ENCODE measurements around the gene SLC25A42. TPM values are rescaled to one million over a fixed set of nuclear protein-coding genes. Genes with fewer than 3 reads are reported as not detected.

The SLC25A42 gene
- total RNA-seq, 1 experiment from 2014 or later: 3.5 TPM

- H3K4me3 ChIP-seq (ENCODE audit: low read depth, low read length, poor library complexity, severe bottlenecking): no peak overlapping the region
- ChIA-PET POLR2A (ENCODE audit: low non-redundant PET) (no interaction called here), CTCF (interaction anchor here (0.6 kb wide), 1 partner anchor 1096 kb away, joined by 7 read pairs; no protein-coding TSS in a partner anchor)
- H3K27ac ChIP-seq (ENCODE audit: low read depth, low read length, poor library complexity, severe bottlenecking): no peak overlapping the region
- BruUV-seq (replicated peaks): no TSS peak
- no peaks in the 10 kb centered on the region for H3K27me3 ChIP-seq (replicated peaks; ENCODE audit: insufficient read depth, low read depth, low read length, poor library complexity)
- no peak for DNase-seq (ENCODE audit: low spot score)
- no peaks in the 10 kb centered on the region for H3K9me3 ChIP-seq (ENCODE audit: low read depth, low read length, poor library complexity, severe bottlenecking)
- intact Hi-C loops (cut with micrococcal nuclease; ENCODE audit: unreplicated experiment): no loop called here
- no peak for TF ChIP-seq CTCF (conservative IDR thresholded peaks at IDR 0.05; ENCODE audit: low read depth, low read length)
- TF ChIP-seq EZH2 (IDR thresholded peaks at IDR 0.05; ENCODE audit: borderline replicate concordance, low read depth, low read length, poor library complexity, severe bottlenecking): no peak
- no peaks in the 10 kb centered on the region for H3K36me3 ChIP-seq (ENCODE audit: insufficient read depth, low read length, poor library complexity, severe bottlenecking)
- H3K4me1 ChIP-seq (ENCODE audit: insufficient read depth, low read length, poor library complexity, severe bottlenecking): no peaks in the 10 kb centered on the region
These were observed 76.7 kb downstream of the SLC25A42 start for GRCh38 chr19:19140476-19140875.

- H3K27ac ChIP-seq (ENCODE audit: low read depth, low read length, poor library complexity, severe bottlenecking): no peak overlapping the region
- H3K4me1 ChIP-seq (ENCODE audit: insufficient read depth, low read length, poor library complexity, severe bottlenecking): no peaks in the 10 kb centered on the region
- intact Hi-C loops (cut with micrococcal nuclease; ENCODE audit: unreplicated experiment): no loop called here
- CTCF ChIA-PET: no interaction called here
- TF ChIP-seq EZH2 (IDR thresholded peaks at IDR 0.05; ENCODE audit: borderline replicate concordance, low read depth, low read length, poor library complexity, severe bottlenecking) (no peak), CTCF (conservative IDR thresholded peaks at IDR 0.05; ENCODE audit: low read depth, low read length) (no peak)
- POLR2A ChIA-PET (ENCODE audit: low non-redundant PET): no interaction called here
- H3K4me3 ChIP-seq (ENCODE audit: low read depth, low read length, poor library complexity, severe bottlenecking): no peak overlapping the region
- no peak for DNase-seq (ENCODE audit: low spot score)
- no peaks in the 10 kb centered on the region for H3K27me3 ChIP-seq (replicated peaks; ENCODE audit: insufficient read depth, low read depth, low read length, poor library complexity)
- no peaks in the 10 kb centered on the region for H3K9me3 ChIP-seq (ENCODE audit: low read depth, low read length, poor library complexity, severe bottlenecking)
- BruUV-seq (replicated peaks): no TSS peak
- H3K36me3 ChIP-seq (ENCODE audit: insufficient read depth, low read length, poor library complexity, severe bottlenecking): no peaks in the 10 kb centered on the region
These were observed 78.6 kb downstream of the SLC25A42 start for GRCh38 chr19:19142347-19142746.

- Histone ChIP-seq H3K4me1 (ENCODE audit: insufficient read depth, low read length, poor library complexity, severe bottlenecking) (no peaks in the 10 kb centered on the region), H3K27me3 (replicated peaks; ENCODE audit: insufficient read depth, low read depth, low read length, poor library complexity) (no peaks in the 10 kb centered on the region), H3K9me3 (ENCODE audit: low read depth, low read length, poor library complexity, severe bottlenecking) (no peaks in the 10 kb centered on the region), H3K27ac (ENCODE audit: low read depth, low read length, poor library complexity, severe bottlenecking) (peak overlapping the region; percentile 72), H3K36me3 (ENCODE audit: insufficient read depth, low read length, poor library complexity, severe bottlenecking) (no peaks in the 10 kb centered on the region), H3K4me3 (ENCODE audit: low read depth, low read length, poor library complexity, severe bottlenecking) (no peak overlapping the region)
- intact Hi-C loops (cut with micrococcal nuclease; ENCODE audit: unreplicated experiment): loop anchor here (5.0 kb wide), 1 partner anchor 342 kb away; no protein-coding TSS in a partner anchor
- TF ChIP-seq EZH2 (IDR thresholded peaks at IDR 0.05; ENCODE audit: borderline replicate concordance, low read depth, low read length, poor library complexity, severe bottlenecking) (no peak), CTCF (conservative IDR thresholded peaks at IDR 0.05; ENCODE audit: low read depth, low read length) (no peak)
- ChIA-PET POLR2A (ENCODE audit: low non-redundant PET) (no interaction called here), CTCF (interaction anchor here (0.6 to 1.1 kb wide), 7 partner anchors 8 to 409 kb away, joined by 3 to 8 read pairs (median 3); no protein-coding TSS in a partner anchor)
- DNase-seq (ENCODE audit: low spot score): no peak
- BruUV-seq (replicated peaks): no TSS peak
These were observed 81.5 kb downstream of the SLC25A42 start for GRCh38 chr19:19145281-19145680.

Measured in A673 (cell line).